Measurements from ENCODE around the gene NEIL1. TPM values are rescaled to one million over a fixed set of nuclear protein-coding genes. Genes with fewer than 3 reads are reported as not detected.
"Not testable (repeated sequence)": the region's sequence is repeated elsewhere in the genome, so short reads cannot be mapped to it uniquely, and the experiment has no call there.

NEIL1 gene
- total and polyA plus RNA-seq, 2 experiments from 2014 or later, result 42.2 to 71.2 TPM

GRCh38 chr15:75369897-75370581 is 23.2 kb downstream of the NEIL1 start:
- DNase-seq (ENCODE audit: low read depth in 1 of 2, low spot score in 1 of 2), result no peak
- Histone ChIP-seq H3K4me1 (ENCODE audit: low read depth) (peaks cover 6% of the 10 kb centered on the region), H3K27me3 (no peaks in the 10 kb centered on the region), H3K36me3 (peaks cover 47% of the 10 kb centered on the region), H3K27ac (peak overlapping the region; percentile 94), H3K9me3 (ENCODE audit: low read depth) (no peaks in the 10 kb centered on the region), H3K4me3 (no peak overlapping the region)
- TF ChIP-seq, protein P1, sequence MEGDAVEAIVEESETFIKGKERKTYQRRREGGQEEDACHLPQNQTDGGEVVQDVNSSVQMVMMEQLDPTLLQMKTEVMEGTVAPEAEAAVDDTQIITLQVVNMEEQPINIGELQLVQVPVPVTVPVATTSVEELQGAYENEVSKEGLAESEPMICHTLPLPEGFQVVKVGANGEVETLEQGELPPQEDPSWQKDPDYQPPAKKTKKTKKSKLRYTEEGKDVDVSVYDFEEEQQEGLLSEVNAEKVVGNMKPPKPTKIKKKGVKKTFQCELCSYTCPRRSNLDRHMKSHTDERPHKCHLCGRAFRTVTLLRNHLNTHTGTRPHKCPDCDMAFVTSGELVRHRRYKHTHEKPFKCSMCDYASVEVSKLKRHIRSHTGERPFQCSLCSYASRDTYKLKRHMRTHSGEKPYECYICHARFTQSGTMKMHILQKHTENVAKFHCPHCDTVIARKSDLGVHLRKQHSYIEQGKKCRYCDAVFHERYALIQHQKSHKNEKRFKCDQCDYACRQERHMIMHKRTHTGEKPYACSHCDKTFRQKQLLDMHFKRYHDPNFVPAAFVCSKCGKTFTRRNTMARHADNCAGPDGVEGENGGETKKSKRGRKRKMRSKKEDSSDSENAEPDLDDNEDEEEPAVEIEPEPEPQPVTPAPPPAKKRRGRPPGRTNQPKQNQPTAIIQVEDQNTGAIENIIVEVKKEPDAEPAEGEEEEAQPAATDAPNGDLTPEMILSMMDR (IDR thresholded peaks at IDR 0.05; ENCODE audit: low read depth, low read length), result no peak

DNA sequence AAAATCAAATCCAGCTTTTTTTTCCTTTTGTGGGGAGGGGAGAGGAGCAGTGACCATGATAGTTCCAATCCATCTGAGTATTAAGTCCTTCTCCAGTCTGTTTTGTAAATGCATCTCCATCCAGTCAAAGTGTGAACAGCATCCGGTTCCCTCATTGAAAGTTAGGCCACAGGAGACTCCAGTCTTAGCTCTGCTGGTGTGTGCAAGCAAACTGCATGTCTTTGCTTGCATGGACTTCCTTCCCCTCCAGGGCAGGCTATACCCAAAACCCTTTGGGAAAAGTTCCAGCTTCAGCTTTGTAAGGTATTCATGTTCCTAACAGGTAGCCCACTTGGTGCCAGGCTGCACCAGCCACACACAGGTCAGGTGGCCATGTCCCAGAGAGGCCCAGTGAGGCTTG is 24.6 kb downstream of the NEIL1 start:
- TF ChIP-seq, protein P1 (IDR thresholded peaks at IDR 0.05; ENCODE audit: low read depth, low read length), result no peak
- no peaks in the 10 kb centered on the region for H3K9me3 ChIP-seq (ENCODE audit: low read depth)
- no peaks in the 10 kb centered on the region for H3K27me3 ChIP-seq
- no peak overlapping the region for H3K27ac ChIP-seq
- no peak for DNase-seq (ENCODE audit: low read depth in 1 of 2, low spot score in 1 of 2)
- no peak overlapping the region for H3K4me3 ChIP-seq
- H3K36me3 ChIP-seq, result peaks cover 48% of the 10 kb centered on the region
- peaks cover 6% of the 10 kb centered on the region for H3K4me1 ChIP-seq (ENCODE audit: low read depth)

- peaks cover 45% of the 10 kb centered on the region for H3K36me3 ChIP-seq
- peaks cover 6% of the 10 kb centered on the region for H3K4me1 ChIP-seq (ENCODE audit: low read depth)
- TF ChIP-seq, protein P1 (IDR thresholded peaks at IDR 0.05; ENCODE audit: low read depth, low read length), result no peak
- H3K4me3 ChIP-seq, result no peak overlapping the region
- no peaks in the 10 kb centered on the region for H3K27me3 ChIP-seq
- H3K9me3 ChIP-seq (ENCODE audit: low read depth), result no peaks in the 10 kb centered on the region
- no peak for DNase-seq (ENCODE audit: low read depth in 1 of 2, low spot score in 1 of 2)
- H3K27ac ChIP-seq, result no peak overlapping the region
These were observed 25.3 kb downstream of the NEIL1 start for GRCh38 chr15:75371901-75372688.

DNA sequence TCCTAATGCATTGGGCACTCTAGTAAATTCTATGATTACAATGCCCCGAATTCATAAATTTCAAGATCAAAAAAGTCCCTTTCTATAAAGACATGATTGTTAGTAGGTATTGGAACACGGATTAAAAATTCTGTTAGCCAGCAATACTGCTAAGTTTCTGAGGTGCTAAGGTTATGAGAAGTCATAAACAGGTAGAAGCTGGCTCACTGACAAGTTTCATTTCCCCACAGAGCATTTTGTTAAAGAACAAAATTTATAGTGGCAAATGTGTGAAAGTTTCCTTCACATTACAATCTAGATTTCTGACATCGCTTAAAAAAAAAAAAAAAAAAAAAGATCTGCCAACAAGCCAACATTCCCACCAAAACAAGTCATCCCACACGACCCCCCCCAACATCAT is 33.9 kb downstream of the NEIL1 start:
- H3K4me1 ChIP-seq (ENCODE audit: low read depth), result no peaks in the 10 kb centered on the region
- no peak overlapping the region for H3K4me3 ChIP-seq
- TF ChIP-seq, protein P1 (IDR thresholded peaks at IDR 0.05; ENCODE audit: low read depth, low read length), result no peak
- H3K27me3 ChIP-seq, result no peaks in the 10 kb centered on the region
- H3K9me3 ChIP-seq (ENCODE audit: low read depth), result no peaks in the 10 kb centered on the region
- no peak overlapping the region for H3K27ac ChIP-seq
- peaks cover 74% of the 10 kb centered on the region for H3K36me3 ChIP-seq
- DNase-seq (ENCODE audit: low read depth in 1 of 2, low spot score in 1 of 2), result no peak

DNA sequence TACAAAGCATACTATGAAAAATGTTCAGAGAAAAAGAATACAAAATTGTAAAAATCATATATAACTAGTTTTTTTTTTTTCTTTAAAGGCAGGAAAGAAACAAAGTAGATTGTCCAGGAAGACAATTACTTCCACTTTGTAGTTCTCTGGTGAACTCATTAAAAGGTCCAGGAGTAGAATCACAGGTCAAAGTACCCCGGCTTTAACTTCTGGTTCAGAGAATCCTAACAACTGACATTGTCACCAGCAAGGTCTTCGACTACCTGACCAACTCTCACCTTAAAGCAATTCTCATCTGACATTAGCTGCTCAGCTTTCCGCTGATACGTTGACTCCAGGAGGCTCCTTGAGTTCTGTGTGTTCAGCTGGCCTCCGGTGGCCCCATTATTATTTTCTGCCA is 37.1 kb downstream of the NEIL1 start:
- not testable (repeated sequence) for H3K4me3 ChIP-seq; H3K27me3 ChIP-seq; H3K9me3 ChIP-seq (ENCODE audit: low read depth); H3K27ac ChIP-seq; H3K4me1 ChIP-seq (ENCODE audit: low read depth); DNase-seq (ENCODE audit: low read depth in 1 of 2, low spot score in 1 of 2)
- H3K36me3 ChIP-seq, result peaks cover 82% of the 10 kb centered on the region

DNA sequence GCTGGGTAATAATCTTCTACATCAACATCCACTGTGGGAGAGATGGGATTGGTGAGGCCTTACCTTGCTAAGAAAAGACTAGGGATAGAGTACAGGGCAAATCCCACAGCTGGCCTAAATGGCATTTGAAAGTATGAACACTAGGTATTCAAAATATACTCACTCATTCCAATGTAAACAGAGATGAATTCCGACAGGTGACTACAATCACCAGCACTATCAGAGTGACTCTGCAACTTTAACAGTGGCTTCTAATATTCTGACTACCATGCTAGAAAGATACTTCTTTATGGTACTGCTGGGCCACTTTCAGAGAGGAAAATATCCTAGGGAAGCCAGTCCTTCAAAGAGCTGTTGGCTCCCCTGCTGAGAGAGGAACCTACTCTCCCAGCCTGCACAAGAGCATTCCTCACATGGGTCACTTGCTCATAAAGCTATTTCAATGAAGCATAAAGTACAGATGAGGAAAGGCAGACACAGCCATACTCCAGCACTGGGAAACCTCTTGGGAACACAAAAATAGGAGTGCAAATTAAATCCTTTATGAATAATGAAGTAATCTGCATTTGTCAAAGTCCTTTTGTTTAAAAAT is 43.0 kb downstream of the NEIL1 start:
- no peaks in the 10 kb centered on the region for H3K4me1 ChIP-seq (ENCODE audit: low read depth)
- H3K27ac ChIP-seq, result no peak overlapping the region
- peaks cover 83% of the 10 kb centered on the region for H3K36me3 ChIP-seq
- no peaks in the 10 kb centered on the region for H3K27me3 ChIP-seq
- TF ChIP-seq, protein P1 (IDR thresholded peaks at IDR 0.05; ENCODE audit: low read depth, low read length), result no peak
- no peak overlapping the region for H3K4me3 ChIP-seq
- no peaks in the 10 kb centered on the region for H3K9me3 ChIP-seq (ENCODE audit: low read depth)
- no peak for DNase-seq (ENCODE audit: low read depth in 1 of 2, low spot score in 1 of 2)

Data from cardiac muscle cell (in vitro differentiated cells and primary cell).